IMR-90 (cell line): Measurements from ENCODE around the gene MRPS10. TPM values are rescaled to one million over a fixed set of nuclear protein-coding genes. Genes with fewer than 3 reads are reported as not detected.

ENCODE experiments used
- ATAC-seq: fragments of 200-7000 bp; cut with Tn5 transposase; 2 replicates; pipeline ENCODE4 v1.9.1; 2020; ENCODE audit warnings: low read depth, mild to moderate bottlenecking, moderate library complexity
- BruUV-seq: library from RNA; stranded (reverse); fragments of 400-500 nt; replicated peaks from 2 replicates; lab custom pipeline; 2021; lab: Mats Ljungman, UMichigan
- CTCF ChIA-PET: fragments of 300-600 bp; formaldehyde crosslinking; extraction: SDS; loops from one replicate; lab custom pipeline; 2021; ENCODE audit warnings: antibody characterized with exemption; lab: Yijun Ruan, JAX
- POLR2A ChIA-PET: fragments of 300-600 bp; sonication (Branson Sonifier 250); formaldehyde crosslinking; loops from one replicate; lab custom pipeline; 2022; ENCODE audit warnings: antibody characterized with exemption; ENCODE audit not compliant: unreplicated experiment; lab: Charles Lee
- DNase-seq: peaks from one replicate; pipeline ENCODE4 v3.0.0; 2013
- H2AFZ ChIP-seq: replicated peaks from 2 replicates; pipeline ENCODE3; 2013; ENCODE audit warnings: low read length, mild to moderate bottlenecking; ENCODE audit not compliant: poor library complexity
- H2AK5ac ChIP-seq: 2 replicates; pipeline ENCODE4 v1.6.1; 2013; ENCODE audit warnings: low read depth, low read length, inconsistent platforms
- H2AK9ac ChIP-seq: replicated peaks from 2 replicates; pipeline ENCODE3; 2013; ENCODE audit warnings: mild to moderate bottlenecking, low read depth, low read length, moderate library complexity; ENCODE audit not compliant: poor library complexity
- H2BK120ac ChIP-seq: 2 replicates; pipeline ENCODE4 v1.6.1; 2013; ENCODE audit warnings: low read depth, low read length, inconsistent platforms
- H2BK15ac ChIP-seq: 3 replicates; pipeline ENCODE4 v1.6.1; 2013; ENCODE audit warnings: low read depth, low read length, inconsistent platforms
- H2BK20ac ChIP-seq: 2 replicates; pipeline ENCODE4 v1.6.1; 2013; ENCODE audit warnings: low read depth, mild to moderate bottlenecking, inconsistent platforms, low read length, moderate library complexity
- H2BK5ac ChIP-seq: 2 replicates; pipeline ENCODE4 v1.6.1; 2013; ENCODE audit warnings: mild to moderate bottlenecking, low read depth, low read length, inconsistent platforms; ENCODE audit not compliant: poor library complexity, severe bottlenecking
- H3K14ac ChIP-seq: replicated peaks from 2 replicates; pipeline ENCODE4 v1.6.1; 2013; ENCODE audit warnings: low read depth, low read length, inconsistent platforms
- H3K18ac ChIP-seq: 2 replicates; pipeline ENCODE4 v1.6.1; 2013; ENCODE audit warnings: low read depth, low read length, control low read depth
- H3K23ac ChIP-seq: 2 replicates; pipeline ENCODE4 v1.6.1; 2013; ENCODE audit warnings: low read depth, low read length, inconsistent platforms
- H3K27ac ChIP-seq: 2 replicates; pipeline ENCODE4 v1.5.1; 2013; ENCODE audit warnings: mild to moderate bottlenecking, control low read depth, low read length; ENCODE audit not compliant: insufficient read depth
- H3K27me3 ChIP-seq: 2 replicates; pipeline ENCODE4 v1.6.1; 2013; ENCODE audit warnings: low read length; ENCODE audit not compliant: control insufficient read depth, insufficient read depth
- H3K36me3 ChIP-seq: 2 replicates; pipeline ENCODE4 v1.6.1; 2013; ENCODE audit warnings: low read length, mixed read lengths; ENCODE audit not compliant: control insufficient read depth, insufficient read depth
- H3K4ac ChIP-seq: 2 replicates; pipeline ENCODE4 v1.6.1; 2013; ENCODE audit warnings: low read depth, low read length, inconsistent platforms
- H3K4me1 ChIP-seq: 2 replicates; pipeline ENCODE4 v1.6.1; 2013; ENCODE audit warnings: low read length, mixed read lengths; ENCODE audit not compliant: control insufficient read depth, insufficient read depth
- H3K4me2 ChIP-seq: 2 replicates; pipeline ENCODE4 v1.6.1; 2013; ENCODE audit warnings: low read depth, mild to moderate bottlenecking, control low read depth, low read length, moderate library complexity
- H3K4me3 ChIP-seq: 2 replicates; pipeline ENCODE4 v1.5.1; 2013; ENCODE audit warnings: low read depth, mild to moderate bottlenecking, control low read depth, low read length, moderate library complexity; ENCODE audit not compliant: insufficient read depth
- H3K56ac ChIP-seq: 2 replicates; pipeline ENCODE4 v1.6.1; 2013; ENCODE audit warnings: low read length, inconsistent platforms; ENCODE audit not compliant: insufficient read depth; ENCODE audit errors: extremely low read depth
- H3K79me1 ChIP-seq, 2 experiments: 2 replicates each; pipeline ENCODE4 v1.6.1; 2013; ENCODE audit warnings: low read length in 2 of 2, inconsistent platforms in 1 of 2, low read depth in 1 of 2
- H3K9ac ChIP-seq: 2 replicates; pipeline ENCODE4 v1.6.1; 2013; ENCODE audit warnings: low read depth, low read length, control low read depth
- H3K9me1 ChIP-seq: 2 replicates; pipeline ENCODE4 v1.6.1; 2013; ENCODE audit warnings: low read length, inconsistent platforms; ENCODE audit not compliant: insufficient read depth
- H3K9me3 ChIP-seq: 2 replicates; pipeline ENCODE4 v1.6.1; 2013; ENCODE audit warnings: low read length; ENCODE audit not compliant: control insufficient read depth, insufficient read depth
- H4K20me1 ChIP-seq: 2 replicates; pipeline ENCODE4 v1.6.1; 2013; ENCODE audit warnings: low read length, inconsistent platforms; ENCODE audit not compliant: insufficient read depth
- H4K5ac ChIP-seq: 2 replicates; pipeline ENCODE4 v1.6.1; 2013; ENCODE audit warnings: mild to moderate bottlenecking, low read depth, low read length, control low read depth
- H4K8ac ChIP-seq, 2 experiments: 2 replicates each; pipeline ENCODE4 v1.6.1; 2013; ENCODE audit warnings: low read depth in 2 of 2, low read length in 2 of 2, control low read depth in 1 of 2, inconsistent platforms in 1 of 2
- H4K91ac ChIP-seq: 2 replicates; pipeline ENCODE4 v1.6.1; 2013; ENCODE audit warnings: low read depth, low read length, inconsistent platforms; ENCODE audit not compliant: insufficient read depth
- BHLHE40 ChIP-seq: fragments of 150-350 bp; IDR thresholded peaks from 2 replicates; pipeline ENCODE4 v1.6.1; 2016; ENCODE audit warnings: mild to moderate bottlenecking, low read depth, low read length
- CEBPB ChIP-seq: IDR thresholded peaks from 2 replicates; pipeline ENCODE4 v1.6.1; 2012; ENCODE audit warnings: low read depth, low read length, improper control_type of control experiment
- CHD1 ChIP-seq: IDR thresholded peaks from 2 replicates; pipeline ENCODE4 v1.6.1; 2012; ENCODE audit warnings: low read depth, low read length, improper control_type of control experiment
- CTCF ChIP-seq: conservative IDR thresholded peaks from 2 replicates; pipeline ENCODE4 v1.5.1; 2012; ENCODE audit warnings: mild to moderate bottlenecking, low read depth, low read length, improper control_type of control experiment
- ELK1 ChIP-seq: fragments of 150-350 bp; IDR thresholded peaks from 2 replicates; pipeline ENCODE4 v1.6.1; 2016; ENCODE audit warnings: low read depth, mild to moderate bottlenecking, low read length, moderate library complexity, borderline replicate concordance
- FOS ChIP-seq: fragments of 150-350 bp; IDR thresholded peaks from 2 replicates; pipeline ENCODE4 v1.6.1; 2016; ENCODE audit warnings: low read depth, low read length
- MAFK ChIP-seq: IDR thresholded peaks from 2 replicates; pipeline ENCODE4 v1.6.1; 2012; ENCODE audit warnings: low read depth, low read length, improper control_type of control experiment
- MAZ ChIP-seq: IDR thresholded peaks from 2 replicates; pipeline ENCODE4 v1.6.1; 2012; ENCODE audit warnings: low read depth, mild to moderate bottlenecking, low read length, improper control_type of control experiment, moderate library complexity, borderline replicate concordance
- MXI1 ChIP-seq: IDR thresholded peaks from 2 replicates; pipeline ENCODE4 v1.6.1; 2012; ENCODE audit warnings: low read depth, mild to moderate bottlenecking, low read length, moderate library complexity, borderline replicate concordance
- NFE2L2 ChIP-seq: fragments of 150-350 bp; IDR thresholded peaks from 2 replicates; pipeline ENCODE4 v1.6.1; 2016; ENCODE audit warnings: low read depth, mild to moderate bottlenecking, low read length
- POLR2A ChIP-seq: IDR thresholded peaks from 2 replicates; pipeline ENCODE4 v1.6.1; 2012; ENCODE audit warnings: mild to moderate bottlenecking, low read depth, low read length
- RAD21 ChIP-seq: IDR thresholded peaks from 2 replicates; pipeline ENCODE4 v1.6.1; 2012; ENCODE audit warnings: low read length, improper control_type of control experiment
- RCOR1 ChIP-seq: IDR thresholded peaks from 2 replicates; pipeline ENCODE4 v1.6.1; 2012; ENCODE audit warnings: mild to moderate bottlenecking, low read length, improper control_type of control experiment; ENCODE audit not compliant: insufficient replicate concordance
- RFX5 ChIP-seq: IDR thresholded peaks from 2 replicates; pipeline ENCODE4 v1.8.0; 2012; ENCODE audit warnings: low read depth, mild to moderate bottlenecking, low read length, moderate library complexity
- SMC3 ChIP-seq: fragments of 150-350 bp; IDR thresholded peaks from 2 replicates; pipeline ENCODE4 v1.6.1; 2016; ENCODE audit warnings: low read depth, mild to moderate bottlenecking, antibody characterized with exemption, low read length, moderate library complexity
- USF2 ChIP-seq: fragments of 150-350 bp; IDR thresholded peaks from 2 replicates; pipeline ENCODE4 v1.6.1; 2017; ENCODE audit warnings: mild to moderate bottlenecking, antibody characterized with exemption, low read length, low read depth
- WGBS, 2 experiments: methylation state at CpG; one replicate each; pipeline versions ENCODE4 v1.1.5 to v1.1.7; 2013; ENCODE audit warnings: missing lambda C conversion rate in 2 of 2; ENCODE audit not compliant: insufficient read length in 1 of 2; ENCODE audit errors: extremely low coverage in 2 of 2; 5-methylcytosine and 5-hydroxymethylcytosine counted together
- dilution Hi-C: fragments of 300-500 bp; cut with HindIII; formaldehyde crosslinking; loops from one replicate; pipeline ENCODE4 v1.14.3; 2018; ENCODE audit warnings: low sequenced_read_pairs; ENCODE audit not compliant: unreplicated experiment
- in situ Hi-C: fragments of 300-500 bp; cut with MboI; formaldehyde crosslinking; loops from 3 replicates; pipeline ENCODE4 v1.14.3; 2019; ENCODE audit warnings: low sequenced_read_pairs, inconsistent platforms, mixed read lengths
- intact Hi-C: fragments of 100-400 bp; cut with micrococcal nuclease; formaldehyde crosslinking; loops from 2 replicates; pipeline ENCODE4 v1.10.0; 2022
- polyA plus RNA-seq, 3 experiments: library from polyadenylated mRNA; depleted of rRNA; stranded (reverse); fragments of >200 nt; gene quantifications; 2 replicates each; pipeline ENCODE4 v1.2.3, GENCODE V29; 2012; ENCODE audit warnings: low replicate concordance in 1 of 3
- total RNA-seq: library from RNA; depleted of rRNA; stranded (reverse); fragments of >200 nt; gene quantifications from 2 replicates; pipeline ENCODE4 v1.2.3, GENCODE V29; 2012

The MRPS10 gene
- total and polyA plus RNA-seq, 2 of the 4 experiments (the other 2 are of a cell fraction), result 28.5 to 47.0 TPM

GRCh38 chr6:42179261-42179944 lies 38.3 kb downstream of the MRPS10 start:
- WGBS, 2 experiments, result 95% methylated on average over 10 of the region's 20 CpGs; no CpG with 5 or more reads in 1 of the 2 experiments
- no peak overlapping the region for H2AFZ ChIP-seq
- no peak overlapping the region for H2BK20ac ChIP-seq
- H3K9ac ChIP-seq, result no peak overlapping the region
- H3K18ac ChIP-seq, result no peak overlapping the region
- H3K79me1 ChIP-seq, result no peaks in the 10 kb centered on the region
- no peak overlapping the region for H4K5ac ChIP-seq
- H3K56ac ChIP-seq, result no peak overlapping the region
- H3K4ac ChIP-seq, result no peak overlapping the region
- H3K4me2 ChIP-seq, result no peak overlapping the region
- CTCF ChIA-PET, result no interaction called here
- BruUV-seq, result no TSS peak
- H3K14ac ChIP-seq, result no peak overlapping the region; the same call in 1 of the 2 replicates
- dilution Hi-C loops, result no loop called here
- peak overlapping the region; percentile 72 for H2AK9ac ChIP-seq
- H3K4me1 ChIP-seq, result no peaks in the 10 kb centered on the region
- DNase-seq (no peak), ATAC-seq (no peak)
- H4K20me1 ChIP-seq, result no peaks in the 10 kb centered on the region
- no peak overlapping the region for H3K27ac ChIP-seq
- H3K4me3 ChIP-seq, result no peak overlapping the region
- no peak overlapping the region for H2BK120ac ChIP-seq
- POLR2A ChIA-PET, result no interaction called here
- H3K9me3 ChIP-seq, result no peaks in the 10 kb centered on the region
- H3K23ac ChIP-seq, result no peak overlapping the region
- H3K27me3 ChIP-seq, result no peaks in the 10 kb centered on the region
- no peak overlapping the region for H2BK15ac ChIP-seq
- H2AK5ac ChIP-seq, result no peak overlapping the region
- H2BK5ac ChIP-seq, result no peak overlapping the region
- in situ Hi-C loops, result no loop called here
- H4K91ac ChIP-seq, result peak overlapping the region; percentile 12; the same call in 1 of the 2 replicates
- TF ChIP-seq CHD1 (no peak), BHLHE40 (no peak), MXI1 (no peak), NFE2L2 (no peak), FOS (no peak), ELK1 (no peak), RCOR1 (no peak), SMC3 (no peak), USF2 (no peak), MAFK (no peak), RFX5 (no peak), CEBPB (no peak), POLR2A (no peak), CTCF (no peak), MAZ (no peak), RAD21 (no peak)
- intact Hi-C loops, result no loop called here
- H3K36me3 ChIP-seq, result no peaks in the 10 kb centered on the region
- H3K9me1 ChIP-seq, result no peaks in the 10 kb centered on the region
- H4K8ac ChIP-seq, result no peak overlapping the region
